ENCODE data around the gene ATXN3L.

ATXN3L gene

DNA sequence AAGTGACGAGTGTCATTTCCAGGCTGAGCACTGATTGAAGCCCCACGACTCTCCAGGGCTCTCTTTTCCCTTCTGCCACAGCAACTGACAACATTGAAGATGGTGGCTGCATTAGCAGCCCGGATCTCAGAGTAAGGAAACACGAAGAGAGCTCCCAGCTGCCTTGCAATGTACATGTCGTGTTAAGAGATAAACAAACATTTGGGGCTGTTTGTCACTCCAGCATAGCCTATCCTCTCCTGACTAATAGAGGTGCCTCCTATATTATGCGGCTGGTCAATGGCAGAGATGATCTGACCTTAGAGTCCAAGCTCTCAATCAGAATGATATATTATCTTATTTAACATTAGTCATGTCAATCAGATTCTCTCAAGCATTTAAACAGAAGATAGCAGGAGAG is 38.6 kb downstream of the ATXN3L start:
- Histone ChIP-seq H3K27me3 (ENCODE audit: low read length) (no peaks in the 10 kb centered on the region), H3K79me2 (ENCODE audit: insufficient read depth, low read length) (no peaks in the 10 kb centered on the region), H2AFZ (ENCODE audit: low read depth, low read length, severe bottlenecking) (no peak overlapping the region), H3K36me3 (ENCODE audit: low read length) (no peaks in the 10 kb centered on the region), H3F3A (ENCODE audit: insufficient read depth) (no peaks in the 10 kb centered on the region), H3K27ac (ENCODE audit: low read depth, low read length) (no peak overlapping the region), H3K9me2 (replicated peaks; ENCODE audit: insufficient read depth, low read length) (no peaks in the 10 kb centered on the region), H3K4me3 (ENCODE audit: insufficient read depth, low read length, poor library complexity, severe bottlenecking) (no peak overlapping the region), H3K9me3 (ENCODE audit: insufficient read depth, low read length) (peaks cover 8% of the 10 kb centered on the region; the same call in 1 of the 2 replicates), H4K20me1 (ENCODE audit: low read depth, low read length) (no peaks in the 10 kb centered on the region), H3K9ac (ENCODE audit: low read length) (no peak overlapping the region), H3K4me2 (ENCODE audit: low read depth, low read length, poor library complexity, severe bottlenecking) (no peak overlapping the region)
- TF ChIP-seq EZH2phosphoT487 (conservative IDR thresholded peaks at IDR 0.05; ENCODE audit: low read length): no peak
- TF ChIP-seq, protein P1, sequence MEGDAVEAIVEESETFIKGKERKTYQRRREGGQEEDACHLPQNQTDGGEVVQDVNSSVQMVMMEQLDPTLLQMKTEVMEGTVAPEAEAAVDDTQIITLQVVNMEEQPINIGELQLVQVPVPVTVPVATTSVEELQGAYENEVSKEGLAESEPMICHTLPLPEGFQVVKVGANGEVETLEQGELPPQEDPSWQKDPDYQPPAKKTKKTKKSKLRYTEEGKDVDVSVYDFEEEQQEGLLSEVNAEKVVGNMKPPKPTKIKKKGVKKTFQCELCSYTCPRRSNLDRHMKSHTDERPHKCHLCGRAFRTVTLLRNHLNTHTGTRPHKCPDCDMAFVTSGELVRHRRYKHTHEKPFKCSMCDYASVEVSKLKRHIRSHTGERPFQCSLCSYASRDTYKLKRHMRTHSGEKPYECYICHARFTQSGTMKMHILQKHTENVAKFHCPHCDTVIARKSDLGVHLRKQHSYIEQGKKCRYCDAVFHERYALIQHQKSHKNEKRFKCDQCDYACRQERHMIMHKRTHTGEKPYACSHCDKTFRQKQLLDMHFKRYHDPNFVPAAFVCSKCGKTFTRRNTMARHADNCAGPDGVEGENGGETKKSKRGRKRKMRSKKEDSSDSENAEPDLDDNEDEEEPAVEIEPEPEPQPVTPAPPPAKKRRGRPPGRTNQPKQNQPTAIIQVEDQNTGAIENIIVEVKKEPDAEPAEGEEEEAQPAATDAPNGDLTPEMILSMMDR (IDR thresholded peaks at IDR 0.05; ENCODE audit: insufficient read depth, low read length, poor library complexity, severe bottlenecking): no peak

GRCh38 chrX:13279279-13280018 is 40.4 kb downstream of the ATXN3L start:
- TF ChIP-seq EZH2phosphoT487 (conservative IDR thresholded peaks at IDR 0.05; ENCODE audit: low read length): no peak
- TF ChIP-seq, protein P1 (IDR thresholded peaks at IDR 0.05; ENCODE audit: insufficient read depth, low read length, poor library complexity, severe bottlenecking): no peak
- no peaks in the 10 kb centered on the region for H3F3A ChIP-seq (ENCODE audit: insufficient read depth)
- H3K27me3 ChIP-seq (ENCODE audit: low read length): no peaks in the 10 kb centered on the region
- no peak overlapping the region for H3K4me2 ChIP-seq (ENCODE audit: low read depth, low read length, poor library complexity, severe bottlenecking)
- H3K79me2 ChIP-seq (ENCODE audit: insufficient read depth, low read length): no peaks in the 10 kb centered on the region
- no peaks in the 10 kb centered on the region for H3K9me3 ChIP-seq (ENCODE audit: insufficient read depth, low read length)
- H3K9ac ChIP-seq (ENCODE audit: low read length): no peak overlapping the region
- no peaks in the 10 kb centered on the region for H3K9me2 ChIP-seq (replicated peaks; ENCODE audit: insufficient read depth, low read length)
- no peak overlapping the region for H3K27ac ChIP-seq (ENCODE audit: low read depth, low read length)
- no peak overlapping the region for H3K4me3 ChIP-seq (ENCODE audit: insufficient read depth, low read length, poor library complexity, severe bottlenecking)
- no peaks in the 10 kb centered on the region for H3K36me3 ChIP-seq (ENCODE audit: low read length)
- no peak overlapping the region for H2AFZ ChIP-seq (ENCODE audit: low read depth, low read length, severe bottlenecking)
- no peaks in the 10 kb centered on the region for H4K20me1 ChIP-seq (ENCODE audit: low read depth, low read length)

- Histone ChIP-seq H3K9me3 (ENCODE audit: insufficient read depth, low read length) (no peaks in the 10 kb centered on the region), H3K4me2 (ENCODE audit: low read depth, low read length, poor library complexity, severe bottlenecking) (no peak overlapping the region), H4K20me1 (ENCODE audit: low read depth, low read length) (no peaks in the 10 kb centered on the region), H3K9ac (ENCODE audit: low read length) (no peak overlapping the region), H3K36me3 (ENCODE audit: low read length) (no peaks in the 10 kb centered on the region), H3K27ac (ENCODE audit: low read depth, low read length) (no peak overlapping the region), H3K79me2 (ENCODE audit: insufficient read depth, low read length) (no peaks in the 10 kb centered on the region), H3K27me3 (ENCODE audit: low read length) (no peaks in the 10 kb centered on the region), H3F3A (ENCODE audit: insufficient read depth) (no peaks in the 10 kb centered on the region), H3K4me3 (ENCODE audit: insufficient read depth, low read length, poor library complexity, severe bottlenecking) (no peak overlapping the region), H3K9me2 (replicated peaks; ENCODE audit: insufficient read depth, low read length) (no peaks in the 10 kb centered on the region), H2AFZ (ENCODE audit: low read depth, low read length, severe bottlenecking) (no peak overlapping the region)
- TF ChIP-seq, protein P1 (IDR thresholded peaks at IDR 0.05; ENCODE audit: insufficient read depth, low read length, poor library complexity, severe bottlenecking): no peak
- TF ChIP-seq EZH2phosphoT487 (conservative IDR thresholded peaks at IDR 0.05; ENCODE audit: low read length): no peak
Measured at GRCh38 chrX:13277539-13277938, 42.3 kb downstream of the ATXN3L start.

All from SU-DHL-6 (cell line).